ENCODE results near the gene GRB2.

GRCh38 chr17:75371981-75372380, 33.5 kb downstream of the GRB2 start:
- no peak for TF ChIP-seq CTCF (conservative IDR thresholded peaks at IDR 0.05; ENCODE audit: low read length)
- TF ChIP-seq EZH2phosphoT487 (IDR thresholded peaks at IDR 0.05; ENCODE audit: borderline replicate concordance, low read depth, low read length), result no peak

Measured in OCI-LY7 (cell line).